GM18870 (cell line): ENCODE data around the gene CEACAM16.

ENCODE experiments used
- ATAC-seq: cut with Tn5 transposase; IDR thresholded peaks from one replicate; pipeline ENCODE4 v1.9.1; 2021; ENCODE audit warnings: moderate library complexity; ENCODE audit not compliant: unreplicated experiment

The CEACAM16 gene

GRCh38 chr19:44745887-44746600 lies 47.1 kb downstream of the CEACAM16 start:
- no peak for ATAC-seq

DNA sequence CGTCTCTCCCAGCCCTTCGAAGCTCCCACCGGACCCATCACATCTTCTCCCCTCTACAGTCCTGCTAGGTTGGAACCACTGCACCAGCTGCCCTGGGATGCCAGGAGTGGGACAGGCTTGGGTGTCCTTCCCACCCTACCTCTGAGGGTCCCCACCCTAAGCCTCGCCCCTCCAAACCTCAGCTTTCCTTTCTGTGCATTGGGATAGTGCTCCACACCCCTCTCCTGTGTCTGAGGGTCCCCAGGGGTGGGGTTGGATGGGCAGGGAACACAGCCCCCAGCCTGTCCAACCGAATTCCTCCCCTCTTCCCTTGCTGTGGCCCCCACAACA lies 47.6 kb downstream of the CEACAM16 start:
- no peak for ATAC-seq

DNA sequence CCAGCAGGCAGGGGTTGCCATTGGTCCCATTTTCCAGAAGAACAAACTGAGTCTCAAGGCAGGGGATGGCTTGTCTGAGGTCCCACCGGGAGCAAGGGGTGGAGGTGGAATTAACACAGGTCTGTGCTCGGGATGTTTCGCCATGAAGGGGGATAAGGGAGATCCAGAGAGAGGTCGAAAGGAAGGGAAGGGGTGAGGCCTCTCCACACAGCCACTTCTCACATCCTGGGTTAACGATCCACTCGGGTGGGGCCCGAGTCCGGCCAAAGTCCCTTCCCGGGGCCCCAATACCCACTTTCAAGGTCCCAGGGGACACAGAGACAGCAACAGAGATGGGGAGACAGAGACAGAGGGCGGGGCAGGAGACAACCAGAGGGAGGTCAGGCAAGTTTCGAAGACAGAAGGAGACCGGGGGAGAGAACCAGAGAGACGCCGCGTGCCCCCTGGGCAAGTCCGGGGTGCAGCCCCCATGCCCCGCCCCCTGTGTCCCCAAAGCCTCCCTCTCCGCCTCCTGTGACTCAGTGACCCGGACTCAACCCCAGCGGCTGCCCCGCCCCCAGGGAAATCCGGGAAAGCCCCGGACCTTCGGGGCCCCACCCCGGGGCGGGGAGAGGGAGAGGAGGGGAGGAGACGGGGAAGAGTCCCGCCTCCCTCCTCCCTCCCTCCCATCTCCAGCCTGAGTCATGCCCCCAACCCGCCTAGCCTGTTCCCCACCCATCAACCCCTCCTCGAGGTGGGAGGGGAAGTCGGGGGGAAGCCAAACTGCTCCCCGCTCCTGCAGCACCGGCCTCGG lies 48.2 kb downstream of the CEACAM16 start:
- no peak for ATAC-seq

DNA sequence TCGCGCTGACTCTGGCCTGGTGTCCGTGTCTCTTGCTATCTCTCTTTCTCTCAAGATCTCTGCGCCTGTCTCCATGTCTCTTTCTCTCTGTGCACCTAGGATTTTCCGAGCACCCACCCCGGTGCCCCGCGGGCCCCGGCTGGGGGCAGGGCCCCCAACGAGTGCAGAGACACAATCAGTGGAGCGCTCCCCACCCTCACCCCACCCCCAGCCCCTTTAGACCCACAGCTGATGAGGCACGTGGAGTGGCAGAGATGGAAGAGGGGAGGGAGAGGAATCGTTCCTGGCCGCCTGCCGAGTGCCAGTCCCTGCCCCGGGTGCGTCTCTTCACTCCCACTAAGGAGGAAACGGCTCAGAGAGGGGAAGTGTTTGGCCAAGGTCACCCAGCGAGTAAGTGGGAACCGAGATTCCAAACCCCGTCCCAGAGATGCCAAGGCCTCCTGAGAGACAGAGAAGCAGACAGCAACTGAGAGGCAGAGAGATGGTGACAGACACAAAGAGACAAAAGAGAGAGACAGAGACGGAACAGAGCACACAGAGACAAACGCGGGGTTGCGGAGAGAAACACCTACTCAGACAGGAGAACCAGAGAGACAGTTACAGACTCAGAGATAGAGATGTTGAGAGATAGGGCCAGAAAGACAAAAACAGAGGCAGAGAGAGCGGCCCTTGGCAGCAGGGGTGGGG lies 48.9 kb downstream of the CEACAM16 start:
- no peak for ATAC-seq

DNA sequence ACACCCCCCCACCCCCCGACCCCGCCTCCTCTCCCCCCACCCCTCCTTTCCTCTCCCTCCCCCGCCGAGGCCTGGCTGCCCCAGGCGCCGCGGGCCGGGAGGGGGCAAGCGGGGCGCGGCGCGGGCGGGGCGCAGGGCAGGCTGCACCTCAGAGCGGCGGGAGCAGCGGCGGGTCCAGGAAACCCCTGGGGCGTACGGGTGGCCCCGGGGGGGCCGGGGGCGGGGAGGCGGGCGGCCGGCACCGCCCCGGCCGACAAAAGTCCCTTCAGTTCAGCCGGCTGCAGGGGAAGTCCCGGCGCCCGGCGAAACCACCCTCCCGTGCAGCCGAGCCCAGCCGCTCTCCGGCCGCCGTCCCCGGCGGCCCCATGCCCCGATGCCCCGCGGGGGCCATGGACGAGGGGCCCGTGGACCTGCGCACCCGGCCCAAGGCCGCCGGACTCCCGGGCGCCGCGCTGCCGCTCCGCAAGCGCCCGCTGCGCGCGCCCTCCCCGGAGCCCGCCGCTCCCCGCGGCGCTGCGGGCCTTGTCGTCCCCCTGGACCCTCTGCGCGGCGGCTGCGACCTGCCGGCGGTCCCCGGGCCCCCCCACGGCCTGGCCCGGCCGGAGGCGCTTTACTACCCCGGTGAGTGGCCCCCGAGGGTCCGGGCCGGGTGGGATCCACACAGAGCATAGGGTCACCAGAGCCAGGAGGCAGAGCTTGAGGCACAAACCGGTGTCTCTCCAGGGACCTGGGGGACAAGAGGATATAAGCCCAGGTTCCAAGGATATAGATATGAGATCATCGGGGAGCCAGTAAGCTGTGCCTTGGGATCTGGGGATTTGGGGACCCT lies 49.7 kb downstream of the CEACAM16 start, which contains the start of gene BCL3:
Gene BCL3, plus strand, starts transcription at position 283 of the 829 bp plus-strand sequence. Its CDS starts 83 bp downstream, at position 366.
- ATAC-seq = no peak

GRCh38 chr19:44749292-44749691 lies 50.3 kb downstream of the CEACAM16 start:
- ATAC-seq = no peak

GRCh38 chr19:44749994-44750393 lies 51.0 kb downstream of the CEACAM16 start:
- no peak for ATAC-seq

GRCh38 chr19:44752123-44752815 lies 53.3 kb downstream of the CEACAM16 start:
- ATAC-seq = no peak

- ATAC-seq = peak; percentile 69
These were observed 54.1 kb downstream of the CEACAM16 start for GRCh38 chr19:44752816-44753625.

DNA sequence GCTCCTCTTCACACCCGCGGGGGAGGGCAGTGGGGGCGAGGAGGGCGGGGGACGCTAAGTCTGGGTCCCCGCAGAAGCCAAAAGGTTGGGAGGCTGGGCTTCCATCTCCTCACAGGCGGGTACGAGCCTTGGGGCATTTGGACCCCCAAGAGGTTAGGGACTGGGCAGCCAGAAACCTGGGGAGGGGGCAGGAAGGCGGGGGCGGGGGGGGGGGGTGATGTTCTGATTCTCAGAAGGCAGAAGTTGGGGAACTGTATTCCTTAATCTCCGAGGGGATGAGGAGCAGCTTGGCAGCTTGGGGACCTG lies 54.6 kb downstream of the CEACAM16 start:
- no peak for ATAC-seq

GRCh38 chr19:44753932-44754749 lies 55.2 kb downstream of the CEACAM16 start:
- ATAC-seq = no peak

GRCh38 chr19:44754750-44755080 lies 55.8 kb downstream of the CEACAM16 start:
- no peak for ATAC-seq

- no peak for ATAC-seq
These were observed 56.3 kb downstream of the CEACAM16 start for GRCh38 chr19:44755219-44755618.

DNA sequence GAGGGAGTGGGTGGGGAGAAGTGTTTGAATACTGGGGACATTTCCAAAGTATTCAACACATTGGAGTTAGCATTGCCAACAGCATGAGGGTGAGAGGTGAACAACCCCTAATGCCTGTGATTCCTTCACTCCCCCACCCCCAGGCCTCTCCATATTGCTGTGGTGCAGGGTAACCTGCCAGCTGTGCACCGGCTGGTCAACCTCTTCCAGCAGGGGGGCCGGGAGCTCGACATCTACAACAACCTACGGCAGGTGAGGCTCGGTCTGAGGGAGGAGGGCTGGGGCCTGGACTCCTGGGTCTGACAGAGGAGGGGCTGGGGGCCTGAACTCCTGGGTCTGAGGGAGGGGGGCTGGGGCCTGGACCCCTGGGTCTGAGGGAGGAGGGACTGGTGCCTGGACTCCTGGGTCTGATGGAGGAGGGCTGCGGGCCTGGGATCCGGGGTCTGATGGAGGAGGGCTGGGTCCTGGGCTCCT lies 57.2 kb downstream of the CEACAM16 start:
- ATAC-seq = no peak

GRCh38 chr19:44757057-44757734 lies 58.2 kb downstream of the CEACAM16 start:
- no peak for ATAC-seq

GRCh38 chr19:44757735-44758505 lies 59.0 kb downstream of the CEACAM16 start:
- ATAC-seq = no peak

DNA sequence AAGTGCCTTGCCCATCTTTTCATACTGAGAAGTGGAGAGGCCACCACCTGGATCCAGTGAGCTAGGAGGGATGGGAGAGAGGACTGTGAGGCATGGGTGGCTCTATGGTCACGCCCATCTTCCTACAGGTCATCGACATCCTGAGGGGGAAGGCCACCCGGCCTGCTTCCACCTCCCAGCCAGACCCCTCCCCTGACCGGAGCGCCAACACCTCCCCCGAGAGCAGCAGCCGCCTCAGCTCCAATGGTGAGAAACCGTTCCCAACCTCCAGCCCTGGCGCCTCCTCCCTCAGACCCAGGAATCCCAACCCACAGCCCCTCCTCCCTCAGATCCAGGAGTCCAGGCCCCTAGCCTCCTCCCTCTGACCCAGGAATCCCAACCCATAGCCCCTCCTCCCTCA lies 59.6 kb downstream of the CEACAM16 start:
- ATAC-seq = no peak
